Measurements from ENCODE around the gene PSMA5.
"Not testable (repeated sequence)": the region's sequence is repeated elsewhere in the genome, so short reads cannot be mapped to it uniquely, and the experiment has no call there.

DNA sequence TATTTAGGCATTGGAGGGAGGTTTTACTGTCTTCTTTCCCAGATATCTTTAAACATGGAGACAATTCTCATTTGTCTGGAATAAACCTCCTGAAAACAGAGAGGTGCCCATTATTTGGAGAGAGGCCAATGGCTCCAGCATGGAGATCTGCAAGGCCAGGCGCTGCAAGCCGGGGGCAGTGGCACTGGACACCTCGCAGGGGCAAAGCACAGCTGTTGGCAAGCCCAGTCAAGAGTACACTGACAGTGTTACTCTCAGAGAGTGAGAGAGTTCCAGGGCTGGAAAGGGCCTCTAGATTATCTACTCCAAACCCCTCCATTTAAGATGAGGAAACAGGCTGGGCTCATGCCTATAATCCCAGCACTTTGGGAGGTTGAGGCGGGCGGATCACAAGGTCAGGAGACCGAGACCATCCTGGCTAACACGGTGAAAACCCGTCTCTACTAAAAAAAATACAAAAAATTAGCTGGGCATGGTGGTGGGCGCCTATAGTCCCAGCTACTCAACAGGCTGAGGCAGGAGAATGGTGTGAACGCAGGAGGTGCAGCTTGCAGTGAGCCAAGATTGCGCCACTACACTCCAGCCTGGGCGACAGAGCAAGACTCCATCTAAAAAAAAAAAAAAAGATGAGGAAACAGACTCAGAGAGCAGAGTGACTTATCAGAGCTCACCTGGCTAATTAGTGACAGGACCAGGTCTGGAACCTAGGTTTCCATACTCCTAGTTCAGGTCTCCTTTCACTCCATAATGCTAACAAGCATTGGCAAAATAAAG lies 47.2 kb upstream of the PSMA5 start:
- TF ChIP-seq, protein P1, sequence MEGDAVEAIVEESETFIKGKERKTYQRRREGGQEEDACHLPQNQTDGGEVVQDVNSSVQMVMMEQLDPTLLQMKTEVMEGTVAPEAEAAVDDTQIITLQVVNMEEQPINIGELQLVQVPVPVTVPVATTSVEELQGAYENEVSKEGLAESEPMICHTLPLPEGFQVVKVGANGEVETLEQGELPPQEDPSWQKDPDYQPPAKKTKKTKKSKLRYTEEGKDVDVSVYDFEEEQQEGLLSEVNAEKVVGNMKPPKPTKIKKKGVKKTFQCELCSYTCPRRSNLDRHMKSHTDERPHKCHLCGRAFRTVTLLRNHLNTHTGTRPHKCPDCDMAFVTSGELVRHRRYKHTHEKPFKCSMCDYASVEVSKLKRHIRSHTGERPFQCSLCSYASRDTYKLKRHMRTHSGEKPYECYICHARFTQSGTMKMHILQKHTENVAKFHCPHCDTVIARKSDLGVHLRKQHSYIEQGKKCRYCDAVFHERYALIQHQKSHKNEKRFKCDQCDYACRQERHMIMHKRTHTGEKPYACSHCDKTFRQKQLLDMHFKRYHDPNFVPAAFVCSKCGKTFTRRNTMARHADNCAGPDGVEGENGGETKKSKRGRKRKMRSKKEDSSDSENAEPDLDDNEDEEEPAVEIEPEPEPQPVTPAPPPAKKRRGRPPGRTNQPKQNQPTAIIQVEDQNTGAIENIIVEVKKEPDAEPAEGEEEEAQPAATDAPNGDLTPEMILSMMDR (IDR thresholded peaks at IDR 0.05), result not testable (repeated sequence)
- not testable (repeated sequence) for TF ChIP-seq ZFX (IDR thresholded peaks at IDR 0.05; ENCODE audit: borderline replicate concordance)

All from 22Rv1 (cell line).